Cerebellar nuclear complex (tissue), 1 donor: Measurements from ENCODE around the gene ABHD17A.

Source experiments
- DNase-seq, 2 experiments: peaks; one replicate each; lab custom pipeline; 2025; lab: John Stamatoyannopoulos, UW

Gene ABHD17A

GRCh38 chr19:1864480-1865171, 20.7 kb downstream of the ABHD17A start:
- DNase-seq: no peak

- no peak for DNase-seq
Measured at GRCh38 chr19:1863638-1864479, 21.4 kb downstream of the ABHD17A start.

DNA sequence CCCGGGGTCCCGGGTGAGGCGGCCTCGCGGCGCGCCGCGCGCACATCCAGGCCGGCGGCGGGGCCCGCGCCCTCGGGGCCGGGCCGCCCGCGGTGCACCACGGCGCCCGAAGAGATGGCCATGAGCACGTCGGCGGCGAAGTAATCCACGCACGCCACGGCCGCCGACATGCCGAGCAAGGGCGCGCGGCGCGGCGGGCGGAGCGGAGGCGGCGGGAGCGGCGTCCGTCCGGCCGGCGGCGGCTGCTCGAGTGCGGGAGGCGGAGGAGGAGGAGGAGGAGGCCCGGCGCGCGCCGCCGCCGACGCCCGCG, 22.0 kb downstream of the ABHD17A start, which contains the start of gene KLF16:
TSS of gene KLF16 (minus strand) at position 252 of the 310 bp plus-strand sequence. CDS start at position 170, 82 bp downstream.
- no peak for DNase-seq

DNA sequence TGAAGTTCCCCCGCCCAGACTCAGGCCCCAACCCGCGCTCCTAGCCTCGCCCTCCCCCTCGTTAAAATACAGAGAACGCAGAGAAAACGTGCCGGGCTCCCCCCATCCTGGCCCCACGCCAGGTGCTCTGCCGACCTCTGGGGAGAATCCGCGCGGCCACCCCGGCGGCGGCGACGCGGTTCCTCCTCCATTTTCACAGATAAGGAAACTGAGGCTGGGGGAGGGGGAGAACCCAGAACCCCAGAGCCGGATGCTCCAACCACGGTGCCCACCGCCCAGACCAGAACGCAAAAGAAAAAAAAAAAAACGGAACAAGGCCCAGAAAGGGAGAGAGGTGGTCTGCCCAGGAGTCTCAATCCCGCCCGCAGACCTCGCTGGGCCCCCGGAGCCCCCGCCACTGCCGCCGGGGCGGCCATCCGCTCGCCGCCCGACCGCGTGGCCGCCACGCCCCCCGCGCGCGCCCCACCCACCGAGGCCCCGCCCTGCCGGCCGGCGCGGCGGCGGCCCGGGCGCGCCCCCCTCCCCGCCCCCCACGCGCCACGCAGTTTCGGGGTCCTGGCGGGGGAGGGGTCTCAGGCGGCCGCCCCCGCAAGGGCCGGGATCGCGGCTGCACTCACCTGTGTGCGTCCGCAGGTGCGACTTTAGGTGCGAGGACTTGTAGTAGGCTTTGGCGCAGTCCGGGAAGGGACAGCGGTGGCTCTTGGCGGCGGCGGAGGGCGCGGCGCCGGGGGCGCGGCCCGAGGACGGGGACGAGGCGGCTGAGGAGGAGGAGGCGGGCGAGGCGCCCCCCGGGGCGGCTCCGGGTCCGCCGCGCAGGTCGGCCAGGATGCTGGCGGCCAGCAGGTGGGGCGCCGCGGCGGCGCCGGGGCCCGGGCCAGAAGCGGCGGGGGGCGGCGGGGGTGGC, 22.6 kb downstream of the ABHD17A start:
- DNase-seq: no peak

- DNase-seq: no peak
Measured at GRCh38 chr19:1862068-1862423, 23.2 kb downstream of the ABHD17A start.

DNA sequence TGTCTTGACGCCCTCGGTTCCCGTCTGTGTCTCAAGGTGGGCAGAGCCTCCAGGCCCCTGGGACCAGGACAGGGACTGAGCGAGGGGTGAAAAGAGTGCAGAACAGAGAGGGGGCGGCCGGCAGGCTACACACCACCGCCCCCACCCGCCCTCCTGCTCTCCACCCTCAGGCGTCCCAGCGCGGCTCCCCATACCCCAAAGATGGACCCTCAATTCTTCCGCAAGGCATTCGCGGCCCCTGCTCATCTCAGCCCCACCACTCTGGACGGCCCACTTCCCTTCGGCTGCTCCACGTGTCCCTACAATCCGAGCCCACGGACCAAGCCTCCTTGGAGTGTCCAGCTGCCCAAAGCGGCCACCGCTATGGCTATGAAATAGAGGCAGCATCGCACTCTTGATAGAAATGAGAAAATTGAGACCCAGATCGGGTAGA, 23.7 kb downstream of the ABHD17A start:
- DNase-seq: no peak

DNA sequence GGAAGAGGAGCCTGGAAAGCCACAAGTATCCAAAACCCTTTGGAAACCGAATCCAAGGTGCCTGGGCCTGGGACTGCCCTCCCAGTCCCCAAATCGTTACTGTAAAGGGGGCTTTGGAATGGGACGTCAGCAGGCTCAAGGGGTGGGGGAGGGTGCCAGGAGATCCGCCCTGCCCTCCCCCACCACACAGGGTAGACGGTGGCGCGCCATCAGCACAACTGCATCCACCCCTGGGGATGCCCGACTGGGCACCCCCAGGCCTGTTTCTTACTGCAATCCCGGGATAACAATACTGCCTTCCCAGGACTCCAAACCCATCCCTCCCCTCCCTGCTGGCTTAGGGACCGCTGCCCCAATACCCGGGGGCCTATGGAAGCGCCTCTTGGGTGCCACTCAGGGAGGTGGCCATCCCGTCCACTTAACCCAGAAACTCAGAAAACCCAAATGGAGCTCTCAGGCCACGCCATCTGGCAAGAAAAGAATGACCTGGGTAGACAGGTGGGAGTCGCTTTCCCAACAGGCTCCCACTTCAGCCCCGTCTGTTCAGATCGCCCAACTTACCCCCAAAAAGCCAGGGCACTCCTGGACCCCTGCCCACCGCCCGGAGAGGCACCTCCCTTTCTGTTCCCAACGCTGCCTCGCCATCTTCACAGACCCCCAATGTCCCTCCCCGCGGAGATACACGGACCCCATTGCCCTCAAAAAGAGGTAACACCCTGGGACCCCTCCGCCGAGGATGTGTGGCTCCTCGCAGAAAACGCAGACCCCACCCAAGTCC, 24.3 kb downstream of the ABHD17A start:
- DNase-seq: no peak

GRCh38 chr19:1860042-1860775, 25.1 kb downstream of the ABHD17A start:
- DNase-seq: no peak

GRCh38 chr19:1859331-1859781, 25.9 kb downstream of the ABHD17A start:
- DNase-seq: no peak

DNA sequence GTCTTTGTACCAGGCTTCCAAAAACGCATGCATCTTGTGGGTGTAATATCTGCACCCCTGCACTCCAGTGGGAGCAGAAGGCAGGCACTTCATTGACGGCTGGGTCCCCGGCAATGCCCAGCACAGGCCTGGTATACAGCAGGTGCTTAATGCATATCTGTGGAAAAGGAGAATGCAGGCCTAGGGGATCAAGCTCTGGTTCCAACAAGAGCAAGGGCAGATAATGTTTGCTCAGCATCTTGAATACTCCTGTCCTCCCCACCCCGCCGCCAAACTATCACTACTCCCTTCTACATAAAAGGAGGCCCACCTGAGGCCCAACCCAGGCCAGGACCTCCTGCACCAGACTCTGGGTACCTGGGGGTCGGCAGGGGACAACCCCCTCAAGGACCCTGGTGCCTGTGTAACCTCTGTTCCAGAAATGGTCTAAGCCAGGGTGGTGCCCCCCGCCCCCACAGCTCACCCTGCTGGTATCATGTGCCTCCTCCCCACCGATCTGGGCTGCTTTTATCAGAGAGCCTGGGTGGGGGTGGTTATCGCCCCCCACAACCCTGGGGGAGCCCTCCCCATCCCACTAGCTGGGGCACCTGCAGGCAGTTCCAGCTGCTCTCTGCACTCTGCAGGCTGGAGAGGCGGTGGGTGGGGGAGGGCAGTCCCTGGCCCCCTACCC, 26.7 kb downstream of the ABHD17A start:
- DNase-seq: no peak

DNA sequence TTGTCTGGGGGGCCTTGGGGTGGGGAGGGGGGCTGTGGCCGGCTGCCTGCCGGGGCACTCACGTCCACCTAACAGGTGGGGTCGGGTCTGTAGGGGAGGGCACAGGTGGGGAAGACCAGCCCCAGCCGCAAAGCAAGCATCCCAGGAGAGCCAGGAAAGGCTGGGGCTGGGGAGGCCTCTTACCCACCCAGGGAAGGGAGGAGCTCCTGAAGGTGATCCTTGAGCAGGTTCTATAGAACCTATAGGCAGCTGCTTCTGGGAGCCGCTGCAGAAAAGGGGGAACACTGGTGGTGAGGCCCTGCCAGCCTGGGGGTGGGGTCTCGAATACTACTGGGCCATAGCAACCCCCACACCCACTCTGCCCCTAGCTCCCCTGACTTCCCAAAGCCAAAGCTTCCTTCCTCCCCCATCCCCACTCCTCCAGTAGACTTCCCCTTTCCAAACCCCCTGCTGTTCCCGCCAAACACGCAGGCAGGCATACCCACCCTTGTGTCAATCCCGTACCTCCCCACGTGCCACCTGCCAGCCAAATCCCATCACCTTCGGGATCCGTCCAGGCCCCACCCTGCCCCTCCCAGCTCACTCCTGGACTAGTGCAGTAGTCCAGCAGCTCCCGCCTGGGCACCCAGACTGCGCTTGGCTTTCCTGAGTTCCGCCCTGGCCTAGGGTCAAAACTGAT, 27.5 kb downstream of the ABHD17A start:
- DNase-seq: no peak

DNA sequence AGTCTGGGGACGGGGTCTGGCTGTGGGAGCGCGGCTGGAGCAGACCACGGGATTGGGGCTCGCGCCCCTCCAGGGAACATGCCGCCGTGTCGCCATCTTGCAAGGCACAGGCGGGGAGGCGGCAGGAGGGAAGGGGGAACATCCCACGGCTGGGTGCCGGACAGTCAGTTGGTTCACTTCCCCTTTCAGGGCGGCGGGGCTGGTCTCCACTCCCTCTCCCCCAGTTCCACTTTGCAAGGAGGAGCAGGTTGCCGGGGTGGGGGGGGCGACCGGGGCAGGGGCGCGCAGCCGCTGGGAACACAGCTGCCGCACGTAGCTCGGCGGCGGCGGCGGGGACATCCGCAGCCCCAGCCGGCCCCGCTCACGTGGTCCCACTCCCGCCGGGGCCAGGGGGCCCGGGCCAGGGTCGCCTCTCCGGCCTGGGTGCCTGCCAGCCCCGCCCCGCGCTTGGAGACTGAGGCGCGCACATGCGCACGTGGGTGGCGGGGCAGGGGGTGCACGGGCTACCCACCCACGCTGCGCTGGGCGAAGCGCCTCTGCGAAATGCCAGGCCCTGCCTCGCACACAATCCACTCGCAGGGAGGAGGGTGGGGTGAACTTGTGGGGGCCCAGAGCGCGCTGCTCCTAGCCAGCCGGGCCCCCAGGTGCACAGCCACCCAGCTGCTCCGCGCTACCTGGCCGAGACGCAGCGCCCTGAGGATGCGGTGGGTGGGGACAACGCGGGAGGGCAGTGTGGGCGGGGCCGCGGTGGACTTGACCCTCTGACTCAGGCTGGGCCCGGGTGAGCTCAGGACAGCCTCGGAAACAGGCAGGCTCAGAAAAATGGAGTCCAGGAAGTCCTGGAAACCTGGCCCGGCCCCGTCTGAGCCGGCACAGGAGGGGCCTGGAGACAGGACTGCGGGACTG, 28.3 kb downstream of the ABHD17A start:
- no peak for DNase-seq

- DNase-seq: no peak
Measured at GRCh38 chr19:1856345-1856697, 29.0 kb downstream of the ABHD17A start.

GRCh38 chr19:1855828-1856255, 29.5 kb downstream of the ABHD17A start:
- DNase-seq: no peak

DNA sequence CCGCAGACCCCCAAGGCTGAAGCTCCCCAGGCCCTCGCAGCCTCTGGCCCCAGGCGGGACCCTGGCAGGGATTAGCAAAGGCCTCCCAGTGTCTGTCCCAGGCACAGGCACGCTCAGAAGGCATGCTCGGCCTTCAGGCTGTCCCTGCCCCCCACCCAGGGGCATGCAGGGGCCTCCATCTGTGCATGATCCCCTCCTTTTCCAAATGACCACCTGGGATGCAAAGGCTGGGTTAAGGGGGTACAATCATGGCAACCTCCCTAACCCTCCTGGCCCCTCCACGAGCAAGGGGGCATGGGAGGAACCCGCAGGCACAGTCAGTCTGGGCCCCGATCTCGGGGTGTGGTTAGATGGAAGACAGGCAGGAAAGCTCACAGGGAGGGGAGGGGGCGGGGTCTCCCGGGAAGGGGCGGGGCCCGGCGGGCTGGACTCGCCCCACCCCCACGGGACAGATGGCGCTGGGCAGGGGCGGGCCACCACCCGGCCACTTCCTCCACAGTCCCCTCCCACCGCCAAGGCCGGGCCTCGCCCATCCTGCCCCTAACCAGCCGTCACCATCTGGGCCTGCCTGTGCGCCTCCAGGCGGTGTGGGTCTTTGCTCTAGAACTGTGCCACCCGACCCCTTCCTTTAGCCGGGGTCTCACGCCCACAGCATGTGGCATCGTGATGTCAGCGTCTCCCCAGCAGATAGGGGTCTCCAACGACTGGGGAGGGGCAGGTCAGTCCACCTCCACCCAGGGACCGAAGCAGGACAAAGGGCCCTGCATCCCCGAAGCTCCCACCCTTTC, 30.1 kb downstream of the ABHD17A start:
- DNase-seq: no peak

DNA sequence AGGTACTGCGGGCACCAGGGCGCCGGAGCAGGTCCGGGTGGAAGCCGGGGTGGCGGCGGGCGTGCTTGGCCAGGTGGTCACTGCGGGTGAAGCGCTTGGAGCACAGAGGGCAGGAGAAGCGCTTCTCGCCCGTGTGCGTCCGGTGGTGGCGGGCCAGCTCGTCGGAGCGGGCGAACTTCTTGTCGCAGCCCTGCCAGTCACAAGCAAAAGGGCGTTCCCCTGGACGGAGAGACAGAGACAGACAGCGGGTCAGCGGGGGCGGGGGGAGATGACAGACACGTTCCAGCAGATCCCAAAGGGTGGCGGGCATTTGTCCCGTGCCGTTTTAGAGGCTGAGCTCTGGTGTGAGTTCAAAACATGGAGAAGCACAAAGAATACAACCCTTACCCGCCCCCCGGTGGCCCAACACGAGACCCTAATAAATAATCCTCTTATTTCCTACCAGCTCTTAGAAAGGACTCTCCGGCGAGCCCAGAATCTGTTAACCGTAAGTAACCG, 30.7 kb downstream of the ABHD17A start:
- DNase-seq: no peak

DNA sequence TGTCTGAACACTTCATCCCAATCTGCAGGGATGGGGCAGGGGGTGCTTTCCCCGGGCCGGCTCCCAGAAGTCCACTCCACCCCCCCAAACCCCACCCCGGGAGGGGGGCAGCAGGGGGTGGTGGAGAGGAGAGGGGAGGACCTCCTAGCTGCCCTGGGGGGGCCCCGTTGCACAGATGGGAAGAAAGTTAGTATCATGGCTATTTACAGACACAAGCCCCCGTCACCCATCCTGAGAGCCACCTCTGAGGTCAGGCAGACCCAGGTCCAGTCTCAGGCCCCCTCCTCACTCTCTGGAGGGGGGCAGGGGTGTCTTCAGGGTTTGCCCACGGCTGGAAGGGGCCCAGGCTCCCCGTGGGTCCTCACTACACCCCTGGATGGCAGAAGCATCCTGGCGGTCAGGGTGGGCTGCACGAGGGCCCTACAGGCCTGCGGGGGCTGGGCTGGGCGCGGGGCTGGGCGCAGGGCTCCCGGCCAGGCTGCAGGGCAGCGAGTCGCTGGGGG, 31.2 kb downstream of the ABHD17A start:
- no peak for DNase-seq
